ENCODE measurements around the gene TTLL11.

DNA sequence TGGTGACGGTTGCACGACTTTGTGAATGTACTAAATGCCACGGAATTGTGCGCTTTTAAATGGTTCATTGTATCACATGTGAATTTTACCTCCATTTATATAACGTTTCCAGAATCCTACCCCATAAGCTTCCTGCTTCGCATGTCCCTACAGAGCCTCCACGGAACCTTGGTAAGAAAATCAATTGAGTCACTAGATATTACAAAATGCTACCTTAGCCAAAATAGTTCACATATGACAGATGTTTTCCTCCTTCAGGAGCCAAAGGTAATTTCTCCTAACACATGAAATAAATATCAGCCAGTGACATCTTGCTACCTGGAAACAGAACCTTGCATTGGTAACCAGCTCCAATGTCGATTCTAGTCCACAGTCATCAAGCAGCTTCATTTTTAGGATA lies 125.1 kb downstream of the TTLL11 start:
- TF ChIP-seq, protein P1, sequence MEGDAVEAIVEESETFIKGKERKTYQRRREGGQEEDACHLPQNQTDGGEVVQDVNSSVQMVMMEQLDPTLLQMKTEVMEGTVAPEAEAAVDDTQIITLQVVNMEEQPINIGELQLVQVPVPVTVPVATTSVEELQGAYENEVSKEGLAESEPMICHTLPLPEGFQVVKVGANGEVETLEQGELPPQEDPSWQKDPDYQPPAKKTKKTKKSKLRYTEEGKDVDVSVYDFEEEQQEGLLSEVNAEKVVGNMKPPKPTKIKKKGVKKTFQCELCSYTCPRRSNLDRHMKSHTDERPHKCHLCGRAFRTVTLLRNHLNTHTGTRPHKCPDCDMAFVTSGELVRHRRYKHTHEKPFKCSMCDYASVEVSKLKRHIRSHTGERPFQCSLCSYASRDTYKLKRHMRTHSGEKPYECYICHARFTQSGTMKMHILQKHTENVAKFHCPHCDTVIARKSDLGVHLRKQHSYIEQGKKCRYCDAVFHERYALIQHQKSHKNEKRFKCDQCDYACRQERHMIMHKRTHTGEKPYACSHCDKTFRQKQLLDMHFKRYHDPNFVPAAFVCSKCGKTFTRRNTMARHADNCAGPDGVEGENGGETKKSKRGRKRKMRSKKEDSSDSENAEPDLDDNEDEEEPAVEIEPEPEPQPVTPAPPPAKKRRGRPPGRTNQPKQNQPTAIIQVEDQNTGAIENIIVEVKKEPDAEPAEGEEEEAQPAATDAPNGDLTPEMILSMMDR (conservative IDR thresholded peaks at IDR 0.05; ENCODE audit: low read depth in 2 of 2) = no peak
- TF ChIP-seq CREB1 (CRISPR knock-in tag; IDR thresholded peaks at IDR 0.05; ENCODE audit: low read depth) (no peak), JUNB (IDR thresholded peaks at IDR 0.05; ENCODE audit: unreplicated experiment) (no peak), POLR2AphosphoS5 (IDR thresholded peaks at IDR 0.05; ENCODE audit: low read depth) (no peak), EZH2phosphoT487 (IDR thresholded peaks at IDR 0.05; ENCODE audit: unreplicated experiment) (no peak), NANOG (IDR thresholded peaks at IDR 0.05; ENCODE audit: borderline replicate concordance) (no peak), EZH2 (IDR thresholded peaks at IDR 0.05; ENCODE audit: low read depth, unreplicated experiment) (no peak), ZNF331 (CRISPR knock-in tag; IDR thresholded peaks at IDR 0.05; ENCODE audit: low read depth) (no peak), ZNF114 (CRISPR knock-in tag; IDR thresholded peaks at IDR 0.05) (no peak), STAT1 (IDR thresholded peaks at IDR 0.05; ENCODE audit: unreplicated experiment) (no peak)
- TF ChIP-seq, protein P2, sequence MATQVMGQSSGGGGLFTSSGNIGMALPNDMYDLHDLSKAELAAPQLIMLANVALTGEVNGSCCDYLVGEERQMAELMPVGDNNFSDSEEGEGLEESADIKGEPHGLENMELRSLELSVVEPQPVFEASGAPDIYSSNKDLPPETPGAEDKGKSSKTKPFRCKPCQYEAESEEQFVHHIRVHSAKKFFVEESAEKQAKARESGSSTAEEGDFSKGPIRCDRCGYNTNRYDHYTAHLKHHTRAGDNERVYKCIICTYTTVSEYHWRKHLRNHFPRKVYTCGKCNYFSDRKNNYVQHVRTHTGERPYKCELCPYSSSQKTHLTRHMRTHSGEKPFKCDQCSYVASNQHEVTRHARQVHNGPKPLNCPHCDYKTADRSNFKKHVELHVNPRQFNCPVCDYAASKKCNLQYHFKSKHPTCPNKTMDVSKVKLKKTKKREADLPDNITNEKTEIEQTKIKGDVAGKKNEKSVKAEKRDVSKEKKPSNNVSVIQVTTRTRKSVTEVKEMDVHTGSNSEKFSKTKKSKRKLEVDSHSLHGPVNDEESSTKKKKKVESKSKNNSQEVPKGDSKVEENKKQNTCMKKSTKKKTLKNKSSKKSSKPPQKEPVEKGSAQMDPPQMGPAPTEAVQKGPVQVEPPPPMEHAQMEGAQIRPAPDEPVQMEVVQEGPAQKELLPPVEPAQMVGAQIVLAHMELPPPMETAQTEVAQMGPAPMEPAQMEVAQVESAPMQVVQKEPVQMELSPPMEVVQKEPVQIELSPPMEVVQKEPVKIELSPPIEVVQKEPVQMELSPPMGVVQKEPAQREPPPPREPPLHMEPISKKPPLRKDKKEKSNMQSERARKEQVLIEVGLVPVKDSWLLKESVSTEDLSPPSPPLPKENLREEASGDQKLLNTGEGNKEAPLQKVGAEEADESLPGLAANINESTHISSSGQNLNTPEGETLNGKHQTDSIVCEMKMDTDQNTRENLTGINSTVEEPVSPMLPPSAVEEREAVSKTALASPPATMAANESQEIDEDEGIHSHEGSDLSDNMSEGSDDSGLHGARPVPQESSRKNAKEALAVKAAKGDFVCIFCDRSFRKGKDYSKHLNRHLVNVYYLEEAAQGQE (IDR thresholded peaks at IDR 0.05; ENCODE audit: unreplicated experiment) = no peak
- TF ChIP-seq, protein P3, sequence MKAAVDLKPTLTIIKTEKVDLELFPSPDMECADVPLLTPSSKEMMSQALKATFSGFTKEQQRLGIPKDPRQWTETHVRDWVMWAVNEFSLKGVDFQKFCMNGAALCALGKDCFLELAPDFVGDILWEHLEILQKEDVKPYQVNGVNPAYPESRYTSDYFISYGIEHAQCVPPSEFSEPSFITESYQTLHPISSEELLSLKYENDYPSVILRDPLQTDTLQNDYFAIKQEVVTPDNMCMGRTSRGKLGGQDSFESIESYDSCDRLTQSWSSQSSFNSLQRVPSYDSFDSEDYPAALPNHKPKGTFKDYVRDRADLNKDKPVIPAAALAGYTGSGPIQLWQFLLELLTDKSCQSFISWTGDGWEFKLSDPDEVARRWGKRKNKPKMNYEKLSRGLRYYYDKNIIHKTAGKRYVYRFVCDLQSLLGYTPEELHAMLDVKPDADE (IDR thresholded peaks at IDR 0.05) = no peak
- TF ChIP-seq, protein P4, sequence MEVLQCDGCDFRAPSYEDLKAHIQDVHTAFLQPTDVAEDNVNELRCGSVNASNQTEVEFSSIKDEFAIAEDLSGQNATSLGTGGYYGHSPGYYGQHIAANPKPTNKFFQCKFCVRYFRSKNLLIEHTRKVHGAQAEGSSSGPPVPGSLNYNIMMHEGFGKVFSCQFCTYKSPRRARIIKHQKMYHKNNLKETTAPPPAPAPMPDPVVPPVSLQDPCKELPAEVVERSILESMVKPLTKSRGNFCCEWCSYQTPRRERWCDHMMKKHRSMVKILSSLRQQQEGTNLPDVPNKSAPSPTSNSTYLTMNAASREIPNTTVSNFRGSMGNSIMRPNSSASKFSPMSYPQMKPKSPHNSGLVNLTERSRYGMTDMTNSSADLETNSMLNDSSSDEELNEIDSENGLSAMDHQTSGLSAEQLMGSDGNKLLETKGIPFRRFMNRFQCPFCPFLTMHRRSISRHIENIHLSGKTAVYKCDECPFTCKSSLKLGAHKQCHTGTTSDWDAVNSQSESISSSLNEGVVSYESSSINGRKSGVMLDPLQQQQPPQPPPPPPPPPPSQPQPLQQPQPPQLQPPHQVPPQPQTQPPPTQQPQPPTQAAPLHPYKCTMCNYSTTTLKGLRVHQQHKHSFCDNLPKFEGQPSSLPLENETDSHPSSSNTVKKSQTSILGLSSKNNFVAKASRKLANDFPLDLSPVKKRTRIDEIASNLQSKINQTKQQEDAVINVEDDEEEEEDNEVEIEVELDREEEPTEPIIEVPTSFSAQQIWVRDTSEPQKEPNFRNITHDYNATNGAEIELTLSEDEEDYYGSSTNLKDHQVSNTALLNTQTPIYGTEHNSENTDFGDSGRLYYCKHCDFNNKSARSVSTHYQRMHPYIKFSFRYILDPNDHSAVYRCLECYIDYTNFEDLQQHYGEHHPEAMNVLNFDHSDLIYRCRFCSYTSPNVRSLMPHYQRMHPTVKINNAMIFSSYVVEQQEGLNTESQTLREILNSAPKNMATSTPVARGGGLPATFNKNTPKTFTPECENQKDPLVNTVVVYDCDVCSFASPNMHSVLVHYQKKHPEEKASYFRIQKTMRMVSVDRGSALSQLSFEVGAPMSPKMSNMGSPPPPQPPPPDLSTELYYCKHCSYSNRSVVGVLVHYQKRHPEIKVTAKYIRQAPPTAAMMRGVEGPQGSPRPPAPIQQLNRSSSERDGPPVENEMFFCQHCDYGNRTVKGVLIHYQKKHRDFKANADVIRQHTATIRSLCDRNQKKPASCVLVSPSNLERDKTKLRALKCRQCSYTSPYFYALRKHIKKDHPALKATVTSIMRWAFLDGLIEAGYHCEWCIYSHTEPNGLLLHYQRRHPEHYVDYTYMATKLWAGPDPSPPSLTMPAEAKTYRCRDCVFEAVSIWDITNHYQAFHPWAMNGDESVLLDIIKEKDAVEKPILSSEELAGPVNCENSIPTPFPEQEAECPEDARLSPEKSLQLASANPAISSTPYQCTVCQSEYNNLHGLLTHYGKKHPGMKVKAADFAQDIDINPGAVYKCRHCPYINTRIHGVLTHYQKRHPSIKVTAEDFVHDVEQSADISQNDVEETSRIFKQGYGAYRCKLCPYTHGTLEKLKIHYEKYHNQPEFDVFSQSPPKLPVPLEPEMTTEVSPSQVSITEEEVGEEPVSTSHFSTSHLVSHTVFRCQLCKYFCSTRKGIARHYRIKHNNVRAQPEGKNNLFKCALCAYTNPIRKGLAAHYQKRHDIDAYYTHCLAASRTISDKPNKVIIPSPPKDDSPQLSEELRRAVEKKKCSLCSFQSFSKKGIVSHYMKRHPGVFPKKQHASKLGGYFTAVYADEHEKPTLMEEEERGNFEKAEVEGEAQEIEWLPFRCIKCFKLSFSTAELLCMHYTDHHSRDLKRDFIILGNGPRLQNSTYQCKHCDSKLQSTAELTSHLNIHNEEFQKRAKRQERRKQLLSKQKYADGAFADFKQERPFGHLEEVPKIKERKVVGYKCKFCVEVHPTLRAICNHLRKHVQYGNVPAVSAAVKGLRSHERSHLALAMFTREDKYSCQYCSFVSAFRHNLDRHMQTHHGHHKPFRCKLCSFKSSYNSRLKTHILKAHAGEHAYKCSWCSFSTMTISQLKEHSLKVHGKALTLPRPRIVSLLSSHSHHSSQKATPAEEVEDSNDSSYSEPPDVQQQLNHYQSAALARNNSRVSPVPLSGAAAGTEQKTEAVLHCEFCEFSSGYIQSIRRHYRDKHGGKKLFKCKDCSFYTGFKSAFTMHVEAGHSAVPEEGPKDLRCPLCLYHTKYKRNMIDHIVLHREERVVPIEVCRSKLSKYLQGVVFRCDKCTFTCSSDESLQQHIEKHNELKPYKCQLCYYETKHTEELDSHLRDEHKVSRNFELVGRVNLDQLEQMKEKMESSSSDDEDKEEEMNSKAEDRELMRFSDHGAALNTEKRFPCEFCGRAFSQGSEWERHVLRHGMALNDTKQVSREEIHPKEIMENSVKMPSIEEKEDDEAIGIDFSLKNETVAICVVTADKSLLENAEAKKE (CRISPR knock-in tag; IDR thresholded peaks at IDR 0.05) = no peak
